ENCODE measurements around the gene LAPTM5. TPM values are rescaled to one million over a fixed set of nuclear protein-coding genes. Genes with fewer than 3 reads are reported as not detected.

The LAPTM5 gene
- total and polyA plus RNA-seq, 7 donors, result 3.0 to 14.5 (median 13.1) TPM

GRCh38 chr1:30683699-30684098 is 73.9 kb downstream of the LAPTM5 start:
- Histone ChIP-seq H3K27ac (no peak overlapping the region), H3K36me3 (ENCODE audit: insufficient read depth in 1 of 2, low read depth in 1 of 2) (no peaks in the 10 kb centered on the region), H3K4me3 (no peak overlapping the region), H3K4me1 (no peaks in the 10 kb centered on the region), H3K27me3 (ENCODE audit: insufficient read depth in 3 of 3, low read length in 2 of 3) (peaks cover 0 to 46% (median 12%) of the 10 kb centered on the region in 3 donors), H3K9me3 (no peaks in the 10 kb centered on the region)
- ATAC-seq (no peak), DNase-seq (peak in 1 of 2 donors; percentile 7)
- 73 to 91% (median 76%) methylated on average over 5 of the region's 5 CpGs for WGBS, 3 donors
- intact Hi-C loops (cut with DNase I), result no loop called here
- TF ChIP-seq CTCF (IDR thresholded peaks at IDR 0.05), result no peak

Other genes starting within 250 kb of the LAPTM5 start
- not detected for gene MATN1, start 34.2 kb downstream of the LAPTM5 start, total RNA-seq
- gene MATN1, start 34.2 kb downstream of the LAPTM5 start, polyA plus RNA-seq, result under 1 TPM; 0.03 to 0.07 (median 0.04) TPM
- gene SDC3, start 151.0 kb upstream of the LAPTM5 start, total RNA-seq, result 10 to 100 TPM in 2 of 4 donors, 1 to 10 TPM in 2; 6.8 to 11.6 (median 10.1) TPM
- 1 to 10 TPM; 3.3 to 4.8 (median 4.5) TPM for gene SDC3, start 151.0 kb upstream of the LAPTM5 start, polyA plus RNA-seq

Measured in psoas muscle (tissue), 8 donors.